GM21786 (cell line): ENCODE data around the gene HMCES.
"Not testable (repeated sequence)": the region's sequence is repeated elsewhere in the genome, so short reads cannot be mapped to it uniquely, and the experiment has no call there.

Source experiments
- ATAC-seq: cut with Tn5 transposase; IDR thresholded peaks from one replicate; pipeline ENCODE4 v1.9.1; 2021; ENCODE audit not compliant: unreplicated experiment

The HMCES gene

DNA sequence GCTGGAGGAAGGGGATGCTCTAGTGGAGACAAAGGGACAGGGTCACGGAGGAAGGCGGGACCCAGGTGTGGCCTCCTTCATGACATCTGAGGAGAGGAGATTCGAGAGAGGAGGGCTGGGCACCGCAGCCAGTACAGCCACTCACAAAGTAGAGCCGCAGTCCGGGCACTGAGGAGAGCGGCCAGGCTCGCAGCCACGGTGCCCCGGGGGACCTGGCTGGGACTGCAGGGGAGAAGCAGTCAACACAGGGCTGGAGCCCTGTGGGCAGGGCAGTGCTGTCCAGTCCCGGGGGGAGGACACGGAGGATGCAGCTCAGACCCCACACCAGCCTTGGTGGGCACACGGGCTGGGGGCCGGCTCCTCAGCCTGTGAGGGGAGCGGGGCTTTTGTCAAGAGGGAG, 40.3 kb downstream of the HMCES start:
- no peak for ATAC-seq

DNA sequence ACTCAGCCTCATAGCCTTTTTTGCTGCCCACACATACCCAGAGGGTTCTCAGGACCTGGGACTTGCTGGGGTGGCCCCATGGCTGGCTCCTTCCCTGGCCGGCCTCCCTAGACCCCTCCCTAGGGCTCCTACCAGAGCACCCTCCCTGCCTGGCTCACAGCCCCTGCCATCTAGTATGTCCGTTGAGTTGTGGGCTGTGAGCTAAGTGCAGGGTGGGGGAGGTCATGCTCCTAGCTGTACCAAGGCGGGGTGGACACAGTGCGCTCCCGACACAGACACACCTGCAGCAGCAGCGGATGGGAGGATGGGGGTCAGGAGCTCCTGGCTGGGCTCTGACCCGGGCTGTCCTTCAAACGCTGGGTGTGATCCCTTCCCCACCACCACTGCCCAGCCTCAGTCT, 41.6 kb downstream of the HMCES start:
- ATAC-seq: no peak

DNA sequence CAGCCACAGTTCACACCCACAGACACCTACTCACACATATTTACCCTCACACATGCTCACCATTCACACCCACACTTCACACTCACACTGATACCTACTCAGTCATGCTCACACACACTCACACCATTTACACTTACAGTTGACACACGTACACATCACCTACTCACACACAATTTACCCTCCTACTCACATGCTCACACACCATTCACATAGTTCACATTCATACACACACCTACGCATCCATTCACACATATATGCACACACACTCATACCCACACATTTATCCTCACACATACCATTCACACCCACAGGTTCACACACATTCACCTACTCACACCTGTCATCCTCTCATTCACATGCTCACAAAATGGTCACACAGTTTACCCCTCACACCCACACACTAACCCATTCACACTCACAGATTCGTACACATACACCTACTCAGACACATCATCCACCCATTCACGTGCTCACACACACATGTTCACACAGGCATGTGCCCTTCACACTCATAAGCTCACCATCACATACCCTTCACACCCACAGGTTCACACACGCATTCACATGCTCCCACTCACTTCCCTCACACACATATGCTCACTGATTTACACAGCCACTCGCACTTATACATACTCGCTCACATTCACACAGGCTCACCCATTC, 42.3 kb downstream of the HMCES start:
- no peak for ATAC-seq

DNA sequence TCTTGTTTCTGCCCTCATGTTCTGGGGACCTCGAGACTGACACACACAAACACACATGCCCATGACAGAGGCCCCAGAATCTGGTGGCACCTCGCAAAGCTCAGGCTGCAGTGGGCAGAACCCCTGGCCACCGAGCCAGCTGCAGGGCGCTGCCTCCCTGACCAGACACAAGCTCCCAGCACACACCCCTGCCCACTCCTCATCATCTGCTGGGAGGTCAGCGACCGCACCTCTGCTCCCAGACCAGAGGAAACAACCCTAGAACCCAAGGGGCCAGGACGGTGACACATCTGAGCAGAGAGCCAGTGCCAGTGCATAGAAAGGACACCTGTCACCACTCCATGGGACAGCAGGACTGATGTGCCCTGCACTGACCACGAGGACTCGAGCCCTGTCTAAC, 43.2 kb downstream of the HMCES start:
- no peak for ATAC-seq

DNA sequence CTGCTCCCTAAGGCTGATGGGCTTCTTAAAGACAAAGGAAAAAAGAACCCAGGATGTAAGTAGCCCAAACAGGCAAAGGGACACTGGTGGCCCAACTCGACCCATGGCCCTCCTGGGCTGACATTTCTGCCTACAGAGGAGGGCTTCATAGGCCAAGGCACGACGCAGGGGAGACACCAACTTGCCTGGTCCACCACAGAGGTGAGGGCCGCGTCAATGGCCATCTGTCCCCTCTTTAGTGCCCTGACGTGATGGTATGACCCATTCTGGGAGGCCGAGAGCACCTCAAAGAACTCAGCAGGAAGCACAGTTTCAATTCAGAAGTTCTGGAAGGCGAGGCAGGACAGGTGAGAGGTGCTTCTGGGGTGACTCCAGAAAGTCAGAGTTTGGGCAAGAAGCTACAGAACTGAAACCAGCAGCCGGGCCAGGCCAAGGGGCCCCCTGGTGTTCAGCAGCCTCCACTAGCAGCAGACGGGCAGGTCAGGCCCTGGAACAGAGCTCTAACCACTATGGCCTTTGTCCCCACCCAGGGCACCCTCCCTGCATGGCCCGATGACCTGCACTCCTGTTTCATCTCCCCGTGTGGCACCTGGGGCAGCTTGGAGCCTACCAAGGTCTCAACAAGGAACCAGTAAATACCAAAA, 45.1 kb downstream of the HMCES start:
- peak; percentile 45 for ATAC-seq

DNA sequence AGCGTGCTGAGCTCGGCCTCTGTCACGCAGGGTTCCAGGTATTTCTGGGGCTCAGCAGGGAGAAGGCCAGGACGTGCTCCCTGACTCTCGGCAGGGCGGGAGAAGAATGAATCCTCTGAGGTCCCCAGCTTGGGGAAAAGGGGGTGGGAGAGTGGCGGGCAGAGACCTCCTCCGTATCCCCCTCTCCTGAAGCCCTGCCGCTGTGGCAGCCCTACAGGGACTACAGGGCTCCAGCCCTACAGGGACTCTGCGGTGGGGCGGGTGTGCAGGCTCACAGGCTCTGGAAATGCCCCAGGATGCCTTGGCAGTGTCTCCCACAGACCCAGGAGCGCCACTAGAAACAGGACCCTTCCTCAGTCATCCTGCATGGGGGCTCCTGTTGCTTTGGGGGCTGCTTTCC, 46.2 kb downstream of the HMCES start:
- no peak for ATAC-seq

DNA sequence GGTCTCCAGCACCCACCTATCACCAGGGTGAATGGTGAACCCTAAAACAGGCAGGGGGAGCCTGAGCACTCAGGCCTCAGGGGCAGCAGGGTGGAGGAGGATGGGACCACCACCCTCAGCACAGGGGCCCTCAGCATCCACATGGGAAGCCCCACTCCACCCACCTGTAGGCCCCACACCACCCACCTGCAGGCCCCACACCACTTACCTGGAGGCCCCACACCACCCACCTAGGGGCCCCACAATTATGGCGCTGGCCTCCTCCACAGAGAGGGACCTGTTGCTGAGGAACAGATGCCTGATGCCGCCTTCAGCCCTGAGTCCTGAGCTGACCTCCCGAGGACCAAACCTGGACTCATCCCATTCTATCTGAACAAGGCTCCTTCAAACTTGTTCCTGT, 46.7 kb downstream of the HMCES start:
- ATAC-seq: no peak

DNA sequence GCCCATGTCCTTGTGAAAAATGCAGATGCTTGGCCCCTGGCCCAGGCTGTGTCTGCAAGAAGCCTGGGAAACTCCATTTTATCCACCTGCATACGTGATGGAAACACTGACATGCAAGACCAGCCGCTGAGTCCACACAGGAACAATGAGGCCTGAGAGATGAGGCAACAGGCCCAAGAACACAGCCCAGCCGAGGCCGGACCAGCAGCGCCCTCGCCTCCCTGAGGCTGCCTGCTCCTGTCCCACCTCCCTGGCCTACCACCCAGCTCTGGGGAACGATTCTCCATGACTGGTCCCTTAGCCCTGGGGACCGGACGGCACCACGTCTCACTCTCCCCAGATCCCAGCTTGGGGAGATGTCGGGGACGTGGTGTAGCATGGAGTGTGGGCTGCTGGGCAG, 47.5 kb downstream of the HMCES start:
- no peak for ATAC-seq

DNA sequence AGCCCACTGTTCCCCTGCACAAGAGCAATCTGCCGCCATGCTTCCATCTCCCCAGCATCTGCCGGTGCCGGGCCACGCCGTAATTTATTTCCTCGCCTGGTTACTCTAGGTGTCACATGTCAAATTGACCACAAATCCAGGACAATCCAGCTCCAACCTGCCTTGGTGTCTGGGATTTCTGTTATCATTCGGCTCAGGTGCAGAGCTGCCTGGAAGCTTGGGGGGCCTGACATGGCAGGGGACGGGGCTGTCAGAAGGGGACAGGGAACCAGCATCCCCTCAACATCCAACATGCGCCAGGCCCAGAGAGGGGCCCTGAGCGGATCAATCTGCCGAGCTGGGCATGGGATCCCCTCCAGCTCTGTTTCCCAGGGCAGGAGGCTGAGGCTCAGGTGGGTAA, 47.9 kb downstream of the HMCES start:
- no peak for ATAC-seq

DNA sequence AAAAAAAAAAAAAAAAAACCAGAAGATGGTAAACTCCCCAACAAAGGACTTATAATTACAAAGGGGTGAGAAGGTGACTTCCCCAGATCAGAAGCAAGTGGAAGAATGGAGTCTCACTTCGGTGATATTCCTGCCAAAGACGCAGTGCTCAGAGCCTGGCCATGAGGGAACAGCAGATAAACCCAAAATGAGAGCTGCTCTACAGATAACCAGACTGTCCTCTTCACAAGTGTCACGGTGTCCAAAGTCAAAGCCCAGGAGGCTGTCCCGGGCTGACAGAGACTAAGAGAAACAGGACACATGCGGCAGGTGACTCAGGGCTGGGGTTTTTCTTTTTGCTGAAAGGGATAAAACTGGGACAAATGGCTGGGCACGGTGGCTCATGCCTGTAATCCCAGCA, 48.8 kb downstream of the HMCES start:
- ATAC-seq: no peak

DNA sequence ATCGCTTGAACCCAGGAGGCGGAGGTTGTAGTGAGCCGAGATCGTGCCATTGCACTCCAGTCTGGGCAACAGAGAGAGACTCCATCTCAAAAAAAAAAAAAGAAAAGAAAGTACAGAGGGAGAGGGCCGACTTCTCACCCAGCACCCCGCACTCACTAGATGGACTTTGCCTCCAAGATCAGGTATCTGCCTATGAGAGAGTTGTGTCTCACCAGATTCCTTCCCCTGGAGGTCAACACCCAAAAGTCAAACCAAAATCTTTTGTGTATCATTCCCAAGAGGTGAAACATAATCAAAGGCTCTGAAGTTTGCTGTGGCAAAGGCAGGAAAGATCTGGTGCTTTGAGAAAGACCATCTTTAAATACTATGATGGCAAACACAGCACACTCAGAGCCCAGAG, 51.2 kb downstream of the HMCES start:
- ATAC-seq: no peak

DNA sequence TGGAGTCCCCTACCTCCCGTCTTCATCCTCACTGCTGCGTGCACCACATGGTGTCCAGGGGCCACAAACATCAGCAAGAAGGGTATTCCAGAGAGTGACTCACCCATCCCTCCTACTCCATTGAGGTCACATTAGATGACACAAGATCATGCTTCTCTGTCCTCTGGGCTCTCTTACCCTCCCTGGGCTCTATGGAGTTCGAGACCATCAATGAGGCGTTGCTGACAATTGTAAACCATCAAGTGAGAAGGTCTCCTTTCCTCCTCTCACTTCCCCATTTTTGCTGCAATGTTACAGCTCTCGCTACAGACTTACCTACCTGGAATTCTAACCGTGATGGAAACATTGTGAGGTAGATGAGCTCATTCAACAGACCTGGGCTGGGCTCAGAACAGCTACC, 51.7 kb downstream of the HMCES start:
- no peak for ATAC-seq

DNA sequence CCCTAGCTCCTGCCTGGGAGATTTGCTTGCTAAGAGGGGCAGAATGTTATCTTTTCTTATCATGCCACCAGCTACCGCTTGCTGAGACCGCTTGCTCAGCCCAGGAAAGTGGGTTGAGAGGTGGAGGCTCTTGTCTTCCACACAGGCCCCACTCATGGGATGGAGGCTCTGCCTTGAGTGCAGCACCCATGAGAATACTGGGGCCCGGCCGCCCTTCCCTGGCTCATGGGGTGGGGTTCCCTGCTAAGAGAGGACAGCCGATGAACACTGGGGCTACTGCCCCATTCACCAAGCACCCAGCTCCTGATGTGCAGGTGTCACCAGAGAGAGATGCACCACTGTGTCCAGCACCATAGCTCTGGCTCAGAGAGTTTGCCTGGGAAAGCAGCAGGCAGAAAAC, 55.2 kb downstream of the HMCES start:
- ATAC-seq: no peak

DNA sequence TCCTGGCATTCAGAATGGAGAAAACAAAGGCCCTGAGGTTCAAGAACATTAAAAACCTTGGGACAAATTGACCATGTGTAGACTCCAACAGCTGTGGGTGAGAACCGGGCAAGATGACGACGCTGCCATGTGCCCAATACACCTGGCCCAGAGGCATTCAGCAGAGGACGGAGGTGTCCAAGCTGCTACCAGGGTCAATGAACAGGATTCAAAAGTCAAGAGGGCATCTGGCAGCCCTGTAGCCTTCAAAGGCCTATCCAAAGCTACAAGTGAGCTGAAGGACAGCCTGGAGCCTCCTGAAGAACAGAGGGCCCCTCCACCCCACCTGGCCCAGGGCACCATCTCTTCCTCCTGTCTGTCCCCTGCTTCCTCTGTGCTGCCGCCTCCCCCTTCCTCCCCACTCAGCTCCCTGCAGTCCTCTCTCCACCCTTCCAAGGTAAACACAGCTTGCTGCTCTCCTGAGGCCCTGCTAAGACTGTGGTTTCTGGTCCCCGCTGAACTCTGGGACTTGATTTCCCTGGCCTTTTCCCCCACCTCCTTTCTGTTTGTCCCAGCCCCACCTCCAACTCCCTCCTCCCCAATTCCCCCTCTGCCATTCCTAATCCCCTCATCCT, 57.5 kb downstream of the HMCES start:
- no peak for ATAC-seq

DNA sequence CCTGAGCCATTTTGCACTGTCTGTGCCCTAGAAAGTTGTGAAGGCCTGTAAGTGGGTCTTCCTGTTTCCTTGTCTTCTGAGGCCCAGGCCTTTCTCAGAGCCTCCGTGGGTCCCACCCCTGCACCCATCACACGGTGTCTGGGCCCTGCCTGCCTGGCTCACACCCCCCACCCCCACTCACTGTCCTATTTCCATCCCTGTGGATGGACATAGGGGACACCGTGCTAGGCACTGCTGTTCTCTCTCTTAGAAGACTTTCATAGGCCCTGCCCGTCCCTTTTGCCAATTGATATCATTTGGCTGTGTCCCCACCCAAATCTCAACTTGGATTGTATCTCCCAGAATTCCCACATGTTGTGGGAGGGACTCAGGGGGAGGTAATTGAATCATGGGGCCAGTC, 59.0 kb downstream of the HMCES start:
- ATAC-seq: not testable (repeated sequence)

DNA sequence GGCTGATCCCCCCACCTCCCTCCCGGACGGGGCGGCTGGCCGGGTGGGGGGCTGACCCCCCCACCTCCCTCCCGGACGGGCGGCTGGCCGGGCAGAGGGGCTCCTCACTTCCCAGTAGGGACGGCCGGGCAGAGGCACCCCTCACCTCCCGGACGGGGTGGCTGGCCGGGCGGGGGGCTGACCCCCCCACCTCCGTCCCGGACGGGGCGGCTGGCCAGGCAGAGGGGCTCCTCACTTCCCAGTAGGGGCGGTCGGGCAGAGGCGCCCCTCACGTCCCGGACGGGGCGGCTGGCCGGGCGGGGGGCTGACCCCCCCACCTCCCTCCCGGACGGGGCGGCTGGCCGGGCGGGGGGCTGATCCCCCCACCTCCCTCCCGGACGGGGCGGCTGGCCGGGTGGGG, 60.5 kb downstream of the HMCES start:
- ATAC-seq: not testable (repeated sequence)

DNA sequence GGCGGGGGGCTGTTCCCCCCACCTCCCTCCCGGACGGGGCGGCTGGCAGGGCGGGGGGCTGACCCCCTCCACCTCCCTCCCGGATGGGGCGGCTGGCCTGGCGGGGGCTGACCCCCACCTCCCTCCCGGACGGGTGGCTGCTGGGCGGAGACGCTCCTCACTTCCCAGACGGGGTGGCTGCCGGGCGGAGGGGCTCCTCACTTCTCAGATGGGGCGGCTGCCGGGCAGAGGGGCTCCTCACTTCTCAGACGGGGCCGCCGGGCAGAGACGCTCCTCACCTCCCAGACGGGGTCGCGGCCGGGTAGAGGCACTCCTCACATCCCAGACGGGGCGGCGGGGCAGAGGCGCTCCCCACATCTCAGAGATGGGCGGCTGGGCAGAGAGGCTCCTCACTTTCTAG, 61.2 kb downstream of the HMCES start:
- ATAC-seq: not testable (repeated sequence)

DNA sequence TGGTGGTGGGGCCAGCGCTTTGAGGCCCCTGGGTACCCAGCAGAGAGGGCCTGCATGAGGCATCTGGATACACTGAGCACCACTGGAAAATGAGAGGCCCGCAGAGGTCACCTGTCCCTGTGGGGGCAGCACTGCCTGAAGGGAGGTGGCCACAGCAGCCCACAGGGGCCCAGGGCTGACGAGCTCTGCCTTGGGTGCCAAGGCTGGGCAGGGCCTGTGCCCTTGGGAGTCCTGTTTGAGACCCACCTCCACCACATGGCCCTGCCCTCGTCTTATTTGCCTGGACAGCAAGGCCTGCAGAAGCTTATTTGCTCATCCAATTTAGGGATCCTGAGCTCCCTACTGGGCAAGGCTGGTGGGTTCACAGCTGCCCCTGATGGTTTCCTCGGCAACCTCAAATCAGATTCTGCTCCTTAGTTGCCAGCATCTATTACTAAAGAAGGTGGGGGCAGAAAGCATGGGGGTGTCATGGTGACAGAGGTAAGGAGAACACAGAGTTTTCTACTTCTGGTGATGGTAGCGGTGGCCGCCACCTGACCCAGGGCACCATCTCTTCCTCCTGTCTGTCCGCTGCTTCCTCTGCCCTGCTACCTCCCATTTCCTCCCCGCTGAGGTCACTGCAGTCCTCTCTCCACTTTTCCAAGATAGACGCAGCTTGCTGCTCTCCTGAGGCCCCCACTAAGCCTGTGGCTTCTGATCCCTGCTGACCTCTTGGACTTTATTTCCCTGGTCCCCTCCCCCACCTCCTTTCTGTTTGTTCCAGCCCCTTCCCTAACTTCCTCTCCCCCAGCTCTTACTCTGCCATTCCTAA, 62.9 kb downstream of the HMCES start:
- ATAC-seq: no peak

DNA sequence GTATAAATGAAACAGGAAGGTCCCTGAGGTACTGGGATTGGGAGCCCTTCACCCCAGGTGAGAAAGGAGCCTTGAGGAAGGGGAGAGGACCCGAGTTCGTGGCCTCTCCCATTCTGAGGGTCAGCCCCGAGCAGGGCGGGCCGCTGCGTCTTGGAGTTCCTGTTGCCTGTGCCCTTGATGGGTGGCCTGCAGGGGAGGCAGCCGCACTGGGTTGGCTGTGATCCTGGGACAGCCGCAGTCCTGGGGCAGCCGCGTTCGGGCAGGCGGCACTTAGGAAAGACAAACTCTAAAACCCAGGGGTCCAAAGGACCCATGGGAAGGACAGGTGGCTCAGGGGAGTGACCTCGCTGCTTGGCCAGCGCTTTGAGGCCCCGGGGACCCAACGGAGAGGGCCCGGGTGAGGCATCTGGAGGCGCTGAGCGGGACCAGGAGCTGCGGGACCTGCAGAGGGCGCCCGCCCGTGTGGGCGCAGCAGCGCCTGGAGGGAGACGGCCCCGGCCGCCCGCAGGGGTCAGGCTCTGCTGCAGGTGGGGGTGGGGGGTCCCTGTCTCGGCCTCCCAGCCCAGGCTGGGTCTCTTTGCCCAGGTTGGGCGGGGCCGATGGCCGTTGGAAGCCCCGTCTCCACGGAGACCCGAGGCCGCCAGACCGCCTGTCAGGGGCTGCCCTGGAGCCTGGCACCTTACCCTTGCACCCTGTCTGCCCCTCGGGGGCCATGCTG, 65.1 kb downstream of the HMCES start:
- no peak for ATAC-seq

DNA sequence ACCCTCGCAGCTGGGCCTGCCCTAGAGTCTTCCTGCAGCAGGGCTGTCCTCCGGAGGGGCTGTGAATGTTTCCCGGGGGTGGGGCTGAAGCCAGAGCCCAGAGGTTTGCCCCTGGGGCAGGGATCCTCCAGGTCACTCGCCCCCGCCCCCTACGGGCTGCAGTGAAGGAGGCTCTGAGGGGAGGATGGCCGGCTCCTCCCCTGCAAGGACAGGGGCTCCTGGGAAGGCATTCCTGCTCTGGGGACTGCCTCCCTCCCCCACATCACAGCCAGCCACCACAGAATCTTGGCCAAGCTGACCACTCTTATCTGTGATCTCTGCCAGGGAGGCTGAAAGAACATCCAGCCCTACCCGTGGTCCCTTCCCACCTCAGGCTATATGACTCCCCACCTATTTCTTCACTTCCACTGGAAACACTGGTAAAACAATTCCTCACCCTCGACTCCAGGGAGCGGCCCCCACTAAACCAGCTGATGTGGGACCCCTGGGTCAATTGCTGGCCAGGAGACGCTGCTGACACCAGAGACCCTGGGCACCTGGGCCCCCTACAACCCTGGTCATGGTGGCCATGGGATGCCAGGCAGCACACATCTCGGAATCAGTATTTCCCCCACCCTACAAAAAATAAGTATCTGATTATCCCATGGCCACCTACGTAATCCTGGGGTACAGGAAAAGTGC, 66.0 kb downstream of the HMCES start:
- no peak for ATAC-seq

DNA sequence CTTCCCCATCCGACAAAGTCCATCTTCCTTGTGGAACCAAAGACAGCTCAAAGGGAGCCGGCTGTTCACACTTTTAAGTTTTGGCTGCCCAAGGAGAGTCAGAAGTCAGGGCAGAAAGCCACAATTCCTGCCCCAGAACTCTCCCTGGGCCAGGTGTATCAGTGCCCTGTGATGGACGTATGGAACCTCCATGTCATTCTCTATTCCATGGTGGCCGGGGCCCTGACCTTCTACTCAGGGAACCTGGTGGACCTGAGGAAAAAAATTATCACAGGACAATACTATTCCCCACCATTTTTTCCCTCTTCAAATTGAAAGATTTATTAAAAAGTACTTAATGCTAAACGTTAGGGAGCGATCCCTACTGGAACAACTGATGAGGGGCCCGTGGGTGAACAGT, 66.6 kb downstream of the HMCES start:
- no peak for ATAC-seq
